Measurements from ENCODE around the gene ENDOD1.

Gene ENDOD1

DNA sequence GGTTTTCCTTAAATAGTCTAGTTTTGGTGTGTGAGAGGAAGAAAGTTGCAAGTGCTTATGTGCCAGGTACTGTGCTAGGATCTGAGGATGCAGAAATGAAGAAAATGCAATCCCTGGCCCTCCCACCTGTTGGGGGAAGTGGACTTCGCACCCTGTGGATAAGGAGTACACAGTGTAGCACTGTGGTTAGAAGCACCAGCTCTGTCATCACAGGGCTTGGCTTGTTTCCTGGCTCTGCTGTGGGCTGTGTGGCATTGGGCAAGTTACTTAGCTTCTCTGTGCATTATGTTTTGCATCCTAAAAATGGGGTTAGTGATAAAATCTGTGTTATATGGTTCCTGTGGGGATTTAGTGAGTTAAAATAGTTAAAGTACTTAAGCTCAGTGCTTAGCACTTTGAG is 68.2 kb downstream of the ENDOD1 start:
- H3K4me1 ChIP-seq (ENCODE audit: control insufficient read depth, insufficient read depth, low read length), result no peaks in the 10 kb centered on the region
- H3K36me3 ChIP-seq (ENCODE audit: insufficient read depth, low read length), result no peaks in the 10 kb centered on the region
- H3K9me3 ChIP-seq (replicated peaks; ENCODE audit: low read length), result no peaks in the 10 kb centered on the region
- no peak overlapping the region for H3K4me3 ChIP-seq (ENCODE audit: low read length)
- no peak overlapping the region for H3K4me2 ChIP-seq (ENCODE audit: low read length)
- H3K27me3 ChIP-seq (ENCODE audit: control insufficient read depth, insufficient read depth, low read length), result no peaks in the 10 kb centered on the region
- no peak overlapping the region for H3K9ac ChIP-seq (ENCODE audit: low read depth, low read length)

DNA sequence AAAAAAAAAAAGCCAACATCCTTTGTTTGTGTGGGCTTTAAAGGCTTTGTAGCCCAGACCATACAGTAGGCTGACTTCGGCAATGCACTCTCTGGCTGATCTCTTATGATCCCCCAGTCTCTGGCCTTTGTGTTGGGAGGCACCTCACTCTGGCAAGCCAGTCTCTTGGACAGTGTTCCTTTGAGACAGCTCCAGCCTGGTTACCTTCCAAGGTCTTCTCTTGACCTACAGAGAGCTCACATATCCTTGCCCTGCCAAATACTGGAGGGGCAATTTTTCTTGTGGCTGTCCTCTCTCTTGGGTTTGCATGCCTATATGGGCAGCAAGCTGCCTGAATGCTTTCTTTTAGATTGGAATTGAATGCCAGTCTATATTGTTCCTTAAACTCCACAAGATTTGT is 71.6 kb downstream of the ENDOD1 start:
- Histone ChIP-seq H3K4me1 (ENCODE audit: control insufficient read depth, insufficient read depth, low read length) (no peaks in the 10 kb centered on the region), H3K9me3 (replicated peaks; ENCODE audit: low read length) (no peaks in the 10 kb centered on the region), H3K27me3 (ENCODE audit: control insufficient read depth, insufficient read depth, low read length) (no peaks in the 10 kb centered on the region), H3K36me3 (ENCODE audit: insufficient read depth, low read length) (no peaks in the 10 kb centered on the region), H3K9ac (ENCODE audit: low read depth, low read length) (no peak overlapping the region), H3K4me3 (ENCODE audit: low read length) (no peak overlapping the region), H3K4me2 (ENCODE audit: low read length) (no peak overlapping the region)

DNA sequence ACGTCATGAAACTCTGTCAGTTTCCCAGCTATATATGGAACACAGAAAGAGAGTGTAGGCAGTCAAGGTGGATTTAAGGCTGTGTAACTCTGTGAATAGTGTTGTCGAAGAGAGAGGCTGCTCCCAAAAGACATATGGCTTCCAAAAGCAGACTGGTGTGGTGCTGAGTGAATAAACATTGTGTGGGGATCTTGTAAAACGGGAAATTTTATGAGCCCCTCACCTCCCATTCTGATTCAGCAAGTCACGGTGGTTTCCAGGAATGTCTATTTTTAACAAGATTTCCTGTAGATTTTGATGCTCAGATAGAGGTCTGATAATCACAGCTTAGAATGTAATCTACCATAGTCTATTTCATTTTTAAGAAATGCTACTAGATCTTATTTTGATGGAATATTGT is 73.5 kb downstream of the ENDOD1 start:
- no peaks in the 10 kb centered on the region for H3K4me1 ChIP-seq (ENCODE audit: control insufficient read depth, insufficient read depth, low read length)
- no peaks in the 10 kb centered on the region for H3K36me3 ChIP-seq (ENCODE audit: insufficient read depth, low read length)
- no peaks in the 10 kb centered on the region for H3K27me3 ChIP-seq (ENCODE audit: control insufficient read depth, insufficient read depth, low read length)
- no peaks in the 10 kb centered on the region for H3K9me3 ChIP-seq (replicated peaks; ENCODE audit: low read length)
- H3K4me2 ChIP-seq (ENCODE audit: low read length), result no peak overlapping the region
- no peak overlapping the region for H3K9ac ChIP-seq (ENCODE audit: low read depth, low read length)
- H3K4me3 ChIP-seq (ENCODE audit: low read length), result no peak overlapping the region

DNA sequence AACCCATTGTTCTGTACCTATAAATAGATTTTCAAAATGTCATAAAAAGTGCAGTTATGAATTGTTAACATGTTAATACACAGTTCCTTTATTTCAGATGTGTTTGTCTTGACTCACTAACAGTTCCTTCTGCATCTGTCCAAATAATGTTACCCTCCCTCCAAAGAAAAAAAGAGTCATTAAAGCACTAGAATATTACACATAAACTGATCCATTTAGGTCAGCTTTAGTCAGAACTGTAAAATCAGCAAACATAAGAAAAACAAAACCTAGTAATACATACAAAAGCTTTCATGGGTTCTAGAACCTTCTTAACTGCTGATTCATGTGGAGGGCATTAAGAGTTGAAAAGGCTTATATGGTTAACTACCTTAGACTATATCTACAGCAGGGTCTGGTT is 76.0 kb downstream of the ENDOD1 start:
- Histone ChIP-seq H3K4me1 (ENCODE audit: control insufficient read depth, insufficient read depth, low read length) (no peaks in the 10 kb centered on the region), H3K27me3 (ENCODE audit: control insufficient read depth, insufficient read depth, low read length) (no peaks in the 10 kb centered on the region), H3K4me3 (ENCODE audit: low read length) (no peak overlapping the region), H3K36me3 (ENCODE audit: insufficient read depth, low read length) (no peaks in the 10 kb centered on the region), H3K9ac (ENCODE audit: low read depth, low read length) (no peak overlapping the region), H3K4me2 (ENCODE audit: low read length) (no peak overlapping the region), H3K9me3 (replicated peaks; ENCODE audit: low read length) (no peaks in the 10 kb centered on the region)

DNA sequence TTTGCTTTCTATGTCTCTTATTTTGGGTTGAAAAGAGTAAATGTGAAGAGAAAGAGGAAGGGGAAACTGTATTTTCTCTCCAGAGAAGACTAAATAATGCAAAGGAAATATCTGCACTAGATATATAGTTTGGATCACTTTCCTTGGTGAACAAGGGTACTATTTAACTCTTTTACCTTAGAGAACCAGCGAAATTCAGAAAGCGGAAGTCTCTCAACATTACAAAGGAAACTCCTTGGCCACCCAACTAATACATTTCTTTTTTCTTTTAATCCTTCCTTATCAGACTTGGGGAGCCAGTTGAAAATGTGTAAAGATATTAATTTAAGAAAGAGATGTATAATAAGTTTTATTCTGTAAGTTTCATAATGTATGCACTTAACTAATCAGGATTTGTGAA is 77.1 kb downstream of the ENDOD1 start:
- no peak overlapping the region for H3K4me2 ChIP-seq (ENCODE audit: low read length)
- H3K36me3 ChIP-seq (ENCODE audit: insufficient read depth, low read length), result no peaks in the 10 kb centered on the region
- no peak overlapping the region for H3K9ac ChIP-seq (ENCODE audit: low read depth, low read length)
- H3K27me3 ChIP-seq (ENCODE audit: control insufficient read depth, insufficient read depth, low read length), result no peaks in the 10 kb centered on the region
- H3K4me1 ChIP-seq (ENCODE audit: control insufficient read depth, insufficient read depth, low read length), result no peaks in the 10 kb centered on the region
- H3K9me3 ChIP-seq (replicated peaks; ENCODE audit: low read length), result no peaks in the 10 kb centered on the region
- no peak overlapping the region for H3K4me3 ChIP-seq (ENCODE audit: low read length)

DNA sequence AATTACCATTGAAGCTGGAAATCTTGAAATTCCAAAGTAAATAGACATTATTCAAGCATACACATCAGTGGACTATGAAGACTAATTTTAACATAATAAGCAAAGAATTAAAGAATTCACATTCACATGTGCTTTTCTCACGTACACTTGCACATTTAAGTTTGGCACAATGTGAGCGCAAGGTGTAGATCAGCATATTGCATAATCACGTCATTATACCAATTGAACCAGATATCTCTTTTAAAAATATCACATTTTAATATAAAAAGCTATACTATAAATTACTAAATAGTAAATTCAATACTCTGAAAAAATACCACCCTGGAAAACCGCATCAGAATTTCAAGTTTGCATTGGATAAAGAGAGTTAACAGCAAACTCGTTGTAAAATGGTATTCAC is 80.6 kb downstream of the ENDOD1 start:
- Histone ChIP-seq H3K9me3 (replicated peaks; ENCODE audit: low read length) (no peaks in the 10 kb centered on the region), H3K4me3 (ENCODE audit: low read length) (no peak overlapping the region), H3K9ac (ENCODE audit: low read depth, low read length) (no peak overlapping the region), H3K27me3 (ENCODE audit: control insufficient read depth, insufficient read depth, low read length) (no peaks in the 10 kb centered on the region), H3K4me2 (ENCODE audit: low read length) (no peak overlapping the region), H3K4me1 (ENCODE audit: control insufficient read depth, insufficient read depth, low read length) (no peaks in the 10 kb centered on the region), H3K36me3 (ENCODE audit: insufficient read depth, low read length) (no peaks in the 10 kb centered on the region)

DNA sequence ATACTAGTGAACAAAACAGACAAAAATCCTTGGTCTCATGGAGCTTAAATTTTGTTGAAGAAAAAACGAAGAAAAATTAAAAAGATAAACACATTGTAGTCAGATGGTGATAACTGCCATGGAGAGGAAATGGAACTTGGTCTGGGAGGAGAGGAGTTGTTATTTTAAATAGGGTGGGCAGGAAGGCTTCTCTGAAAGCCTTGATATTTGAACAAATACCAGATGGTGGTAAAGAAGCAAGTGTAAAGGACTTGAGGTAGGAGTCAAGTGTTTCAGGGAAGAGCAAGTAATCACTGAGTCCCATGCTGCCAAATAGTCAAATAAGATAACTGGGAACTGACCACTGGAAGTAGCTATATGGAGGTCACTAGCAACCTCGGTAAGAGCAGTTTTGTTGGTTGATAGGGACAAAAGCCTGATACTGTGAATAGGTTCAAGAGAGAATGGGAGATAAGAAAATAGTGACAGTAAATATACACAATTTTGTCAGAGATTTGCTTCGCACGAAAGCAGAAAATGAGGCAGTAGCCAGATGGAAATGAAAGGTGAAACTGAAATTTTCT is 86.3 kb downstream of the ENDOD1 start:
- H3K4me1 ChIP-seq (ENCODE audit: control insufficient read depth, insufficient read depth, low read length), result no peaks in the 10 kb centered on the region
- H3K36me3 ChIP-seq (ENCODE audit: insufficient read depth, low read length), result no peaks in the 10 kb centered on the region
- no peaks in the 10 kb centered on the region for H3K9me3 ChIP-seq (replicated peaks; ENCODE audit: low read length)
- no peak overlapping the region for H3K4me2 ChIP-seq (ENCODE audit: low read length)
- no peak overlapping the region for H3K4me3 ChIP-seq (ENCODE audit: low read length)
- no peaks in the 10 kb centered on the region for H3K27me3 ChIP-seq (ENCODE audit: control insufficient read depth, insufficient read depth, low read length)
- H3K9ac ChIP-seq (ENCODE audit: low read depth, low read length), result no peak overlapping the region

Measured in skeletal muscle satellite cell (primary cell).